ENCODE results near the gene LRRTM4.
"Not testable (repeated sequence)": the region's sequence is repeated elsewhere in the genome, so short reads cannot be mapped to it uniquely, and the experiment has no call there.

The LRRTM4 gene

DNA sequence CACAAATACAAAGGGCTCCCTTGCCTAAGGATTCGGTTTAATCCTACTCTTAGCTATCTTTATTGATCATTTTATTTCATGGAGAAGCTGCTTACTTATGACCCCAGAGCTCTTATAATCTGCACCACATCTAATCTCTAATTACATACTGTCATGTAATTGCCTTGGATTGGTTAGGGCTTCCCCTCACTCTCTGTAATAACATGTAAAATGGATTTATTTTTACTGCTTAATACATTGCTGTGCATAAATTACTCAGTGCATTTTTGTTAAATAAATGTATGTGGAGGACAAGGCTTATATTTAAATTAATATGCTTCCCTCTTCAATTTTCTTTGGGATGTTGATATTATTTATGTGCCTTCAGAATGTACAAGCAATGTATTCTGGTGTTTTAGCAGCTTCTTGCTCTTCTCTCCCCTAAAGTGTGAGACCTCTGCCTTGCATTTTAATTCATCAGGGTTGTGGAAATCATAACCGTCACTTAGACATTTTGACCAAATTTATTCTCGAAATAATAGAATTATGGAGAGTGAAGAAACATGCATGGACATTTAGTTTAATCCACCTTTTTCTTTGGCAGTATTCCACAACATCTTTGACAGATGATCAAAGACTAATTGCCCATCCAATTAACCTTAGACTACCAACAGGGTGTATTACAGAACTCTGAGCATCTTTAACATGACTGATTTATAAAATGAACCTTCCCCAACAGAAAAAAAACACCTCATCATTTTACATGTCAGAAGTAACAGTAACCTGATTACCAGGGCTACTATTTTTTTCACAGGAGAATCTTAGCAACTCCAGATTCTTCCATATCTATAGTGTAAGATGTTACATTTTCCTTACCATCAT is 692.6 kb downstream of the LRRTM4 start:
- no peak for DNase-seq

DNA sequence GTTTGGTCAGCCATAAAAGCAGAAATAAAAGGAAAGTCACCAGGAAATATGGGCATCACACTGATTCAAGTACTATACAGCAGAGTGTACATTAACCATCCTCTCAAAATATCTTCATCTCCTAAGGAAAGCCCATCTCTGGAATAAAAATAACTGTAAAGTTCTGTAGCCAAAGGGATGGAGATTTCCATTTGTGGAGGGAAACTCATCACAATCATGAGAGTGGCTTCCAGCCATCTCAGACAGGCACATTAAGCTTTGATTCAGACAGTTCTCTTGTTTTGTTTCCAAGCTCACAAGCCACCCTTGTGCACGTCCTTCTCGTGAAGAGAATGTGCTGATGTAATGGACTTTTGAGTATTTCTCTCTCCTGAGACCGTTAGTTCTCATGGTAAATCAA is 695.5 kb downstream of the LRRTM4 start:
- DNase-seq: no peak

DNA sequence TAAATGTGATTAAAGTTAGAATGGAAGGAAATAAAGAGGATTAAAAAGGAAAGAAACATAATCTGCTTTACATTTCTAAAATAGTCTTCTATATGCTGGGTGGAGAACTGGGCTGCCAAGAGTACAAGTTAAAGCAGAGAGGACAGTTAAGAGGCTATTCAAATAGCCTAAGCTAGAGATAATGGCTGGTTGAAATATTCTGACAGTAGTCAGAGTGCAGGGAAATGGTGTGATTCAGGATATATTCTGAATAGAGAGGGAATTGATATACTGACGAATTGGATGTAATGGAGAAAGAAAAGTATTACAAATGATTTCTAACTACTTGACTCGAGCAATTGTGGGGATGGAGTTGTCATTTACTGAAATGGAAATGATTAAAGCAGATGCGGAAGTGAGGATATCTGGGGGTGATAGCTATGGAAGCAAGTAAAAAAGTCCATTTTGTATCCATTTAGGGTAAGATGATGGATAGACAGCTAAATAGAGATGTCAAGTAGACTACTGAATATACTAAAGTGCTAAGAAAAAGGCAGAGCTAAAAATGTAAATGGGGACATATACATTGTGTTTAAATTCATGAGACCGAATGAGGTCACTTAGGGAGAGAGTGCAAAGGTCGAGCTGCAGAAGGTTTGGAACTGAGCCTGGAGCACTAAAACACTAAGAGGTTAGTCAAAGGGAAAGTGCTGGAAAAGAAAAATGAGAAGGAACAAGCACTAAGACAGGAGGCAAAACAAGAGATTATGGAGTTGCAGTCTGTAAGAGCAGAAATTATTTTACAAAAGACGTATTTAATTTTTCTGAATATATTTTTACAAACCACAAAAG is 696.8 kb downstream of the LRRTM4 start:
- no peak for DNase-seq

DNA sequence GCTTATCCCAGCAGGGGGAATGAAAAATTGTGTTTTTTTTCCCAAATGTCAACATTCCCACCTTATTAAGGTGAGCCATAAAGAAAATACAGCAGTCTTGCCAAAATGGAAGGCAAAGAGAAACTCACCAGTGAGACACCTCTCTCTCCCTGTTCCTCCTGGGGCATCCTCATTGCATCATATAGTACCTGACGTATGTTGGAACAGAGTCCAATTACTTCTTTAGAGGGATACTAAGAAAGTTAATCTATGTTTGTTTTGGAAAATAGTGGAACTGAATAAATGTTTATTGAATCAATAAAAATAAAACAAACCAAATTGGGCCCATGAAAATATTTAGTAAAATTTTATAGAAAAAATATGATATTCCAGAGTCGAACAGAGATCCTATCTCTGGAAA is 700.4 kb downstream of the LRRTM4 start:
- no peak for DNase-seq

DNA sequence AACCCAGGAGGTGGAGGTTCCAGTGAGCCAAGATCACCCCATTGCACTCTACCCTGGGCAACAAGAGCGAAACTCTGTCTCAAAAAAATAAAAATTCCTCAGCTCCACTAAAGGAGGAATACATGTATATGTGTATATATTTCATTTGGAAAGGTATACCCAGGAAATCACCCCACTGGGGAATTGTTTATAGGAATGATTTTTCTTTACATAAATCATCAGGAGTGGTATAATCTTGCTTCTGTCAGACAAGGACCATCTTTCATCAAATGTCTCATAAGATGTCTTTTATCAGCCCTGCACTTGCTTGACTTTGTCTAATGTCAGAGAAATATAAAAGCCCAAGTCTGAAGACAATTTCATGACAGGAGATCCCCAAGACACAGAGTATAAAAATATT is 709.1 kb downstream of the LRRTM4 start:
- no peak for DNase-seq

DNA sequence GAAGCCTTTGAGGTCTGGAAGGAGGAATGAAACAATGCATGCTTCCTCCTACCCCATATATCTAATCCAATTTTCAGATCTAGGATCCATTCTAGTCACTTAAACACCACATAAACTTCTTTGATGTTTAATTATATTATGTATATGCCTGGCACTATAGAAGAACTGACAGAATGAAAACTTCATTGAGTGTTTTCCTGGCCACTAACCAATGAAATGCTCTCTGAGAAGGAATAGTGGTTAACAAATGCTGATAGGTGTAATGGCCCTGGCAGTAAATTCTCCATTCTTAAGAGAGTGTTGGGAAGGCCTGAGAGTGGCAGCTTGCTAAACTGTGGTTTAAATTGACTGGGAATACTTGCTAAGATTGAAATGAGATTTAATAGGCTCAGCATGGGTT is 710.0 kb downstream of the LRRTM4 start:
- no peak for DNase-seq

DNA sequence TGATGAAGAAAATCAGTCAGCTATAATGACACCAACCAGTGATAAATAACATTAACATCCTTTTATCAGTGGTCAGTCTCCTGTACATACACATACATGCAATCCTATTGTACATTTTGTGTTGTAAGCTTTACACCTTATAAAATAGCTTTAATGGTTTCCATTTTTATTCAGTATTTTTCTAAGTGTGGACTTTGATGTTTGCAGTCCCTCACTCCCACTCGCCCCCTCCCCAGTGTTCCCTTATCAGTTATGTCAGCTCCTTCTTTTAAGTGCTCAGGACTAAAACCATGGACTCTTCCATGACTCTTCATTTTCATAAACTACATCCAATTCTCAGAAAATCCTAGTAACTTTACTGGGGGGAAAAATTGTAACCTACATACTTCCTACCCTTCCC is 713.0 kb downstream of the LRRTM4 start:
- no peak for DNase-seq

DNA sequence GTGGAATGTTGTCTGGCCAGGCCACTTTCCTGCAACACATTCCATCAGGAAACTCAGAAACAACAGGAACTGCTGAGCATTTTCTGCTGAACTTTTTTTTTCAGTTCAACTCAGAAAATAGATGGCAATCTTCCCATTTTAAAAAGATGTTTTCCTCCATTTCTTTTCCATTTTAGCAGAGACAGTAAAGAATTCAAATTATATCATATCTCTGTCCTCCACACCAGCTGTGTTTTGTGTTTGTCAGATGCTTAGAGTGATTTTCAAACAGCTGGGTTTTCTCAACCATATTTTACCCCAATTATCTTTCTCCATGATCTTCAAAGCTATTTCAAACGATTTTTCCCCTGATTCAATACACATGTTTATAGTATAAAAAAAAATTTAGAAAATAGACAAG is 713.4 kb downstream of the LRRTM4 start:
- DNase-seq: no peak

DNA sequence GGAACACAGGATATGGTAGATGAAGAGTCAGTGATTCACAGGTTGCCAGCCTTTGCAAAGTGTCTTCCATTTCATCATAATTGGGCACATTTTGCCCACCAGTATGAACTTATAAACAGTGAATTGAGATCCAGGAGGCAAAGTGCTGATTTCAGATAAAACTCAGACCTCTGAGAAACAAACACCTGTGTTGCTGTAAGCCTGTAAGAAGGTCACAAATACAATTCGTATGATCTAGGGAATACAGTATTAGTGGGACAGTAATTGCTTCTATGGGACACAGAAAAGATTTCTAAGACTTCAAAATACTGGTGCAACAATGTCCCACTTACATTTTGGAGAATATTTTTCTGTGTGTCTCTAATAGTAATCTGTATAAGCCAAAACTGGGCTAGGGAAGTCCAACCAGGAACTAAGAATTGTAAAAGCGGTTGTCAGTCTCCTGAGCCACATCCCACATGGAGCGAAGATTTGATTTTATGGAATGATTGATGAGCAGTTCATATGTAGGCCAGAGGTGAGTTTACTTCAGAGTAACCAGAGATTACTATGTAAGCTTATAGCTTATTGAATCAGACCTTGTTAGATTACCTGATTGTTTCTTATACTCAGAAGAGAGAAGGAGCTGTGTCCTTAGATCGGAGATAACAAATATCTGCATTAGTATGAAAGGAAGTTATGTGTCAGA is 728.4 kb downstream of the LRRTM4 start:
- no peak for DNase-seq

DNA sequence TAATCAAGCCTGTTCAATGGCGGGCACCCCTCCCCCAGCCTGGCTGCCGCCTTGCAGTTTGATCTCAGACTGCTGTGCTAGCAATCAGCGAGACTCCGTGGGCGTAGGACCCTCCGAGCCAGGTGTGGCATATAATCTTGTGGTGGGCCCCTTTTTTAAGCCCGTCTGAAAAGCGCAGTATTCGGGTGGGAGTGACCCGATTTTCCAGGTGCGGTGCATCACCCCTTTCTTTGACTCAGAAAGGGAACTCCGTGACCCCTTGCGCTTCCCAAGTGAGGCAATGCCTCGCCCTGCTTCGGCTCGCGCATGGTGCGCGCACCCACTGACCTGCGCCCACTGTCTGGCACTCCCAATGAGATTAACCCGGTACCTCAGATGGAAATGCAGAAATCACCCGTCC is 740.9 kb downstream of the LRRTM4 start:
- DNase-seq: not testable (repeated sequence)

DNA sequence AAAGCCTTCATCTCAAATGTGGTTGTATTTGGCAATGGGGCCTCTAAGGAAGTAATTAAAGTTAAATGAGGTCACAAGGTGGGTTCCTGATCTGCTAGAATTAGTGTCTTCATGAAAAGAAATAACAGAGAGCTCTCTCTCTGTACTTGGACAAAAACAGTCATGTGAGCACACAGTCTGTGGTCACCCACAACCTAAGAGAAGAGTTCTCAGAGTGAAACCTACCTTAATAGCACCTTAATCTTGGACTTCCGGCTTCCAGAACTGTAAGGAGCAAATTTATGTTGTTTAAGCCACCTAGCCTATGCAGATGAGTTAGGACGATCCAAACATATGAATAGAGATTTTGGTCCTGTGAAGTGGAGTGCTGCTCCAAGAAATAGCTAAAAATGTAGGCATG is 758.9 kb downstream of the LRRTM4 start:
- no peak for DNase-seq

DNA sequence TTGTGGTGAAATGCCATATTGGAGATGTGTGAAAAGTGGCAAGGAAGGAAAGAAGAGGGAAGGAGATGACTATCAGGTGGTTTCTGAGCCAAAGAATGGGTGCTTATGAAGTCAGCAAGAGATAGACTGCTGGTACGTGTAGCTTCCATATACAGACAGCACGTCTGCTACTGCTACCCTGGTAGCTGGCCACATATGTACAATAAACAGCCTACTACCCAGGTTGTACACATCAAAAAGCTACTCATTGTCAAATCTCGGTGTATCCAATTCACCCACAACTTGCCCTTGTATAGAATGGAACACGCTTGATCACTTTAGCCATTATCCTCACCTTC is 761.8 kb downstream of the LRRTM4 start:
- no peak for DNase-seq

DNA sequence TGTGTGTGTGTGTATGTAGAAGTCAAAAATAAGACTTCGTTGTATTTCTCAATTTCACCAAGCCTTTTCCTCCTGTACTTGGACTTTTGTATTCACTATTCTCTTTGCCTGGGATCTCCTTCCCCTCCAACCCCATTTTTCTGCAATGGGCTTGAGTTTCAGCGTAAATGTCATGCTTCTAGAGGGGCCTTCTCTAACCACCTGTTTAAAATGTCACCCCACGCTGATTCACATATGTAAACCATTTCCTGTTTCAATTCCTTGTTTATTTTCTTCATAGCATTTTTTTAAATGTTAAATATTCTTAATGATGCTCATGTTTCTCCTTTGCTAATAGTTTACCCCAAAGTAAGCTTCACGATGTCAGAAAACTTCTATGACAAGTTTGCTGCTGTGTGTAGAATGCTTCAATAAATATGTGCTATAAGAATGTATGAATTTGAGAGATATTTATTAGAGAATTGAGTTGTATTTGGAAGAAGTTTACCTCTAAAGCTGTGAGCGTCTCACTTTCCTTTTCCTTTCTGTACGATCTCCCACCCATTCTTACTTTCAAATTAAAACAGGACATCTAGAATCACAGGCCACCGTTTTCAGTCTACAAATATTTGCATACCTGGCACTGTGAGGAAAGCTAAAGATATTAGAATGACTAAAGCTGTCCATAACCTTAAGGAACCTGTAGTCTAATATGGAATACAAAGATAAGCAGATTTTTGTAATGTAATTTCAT is 762.4 kb downstream of the LRRTM4 start:
- DNase-seq: no peak

DNA sequence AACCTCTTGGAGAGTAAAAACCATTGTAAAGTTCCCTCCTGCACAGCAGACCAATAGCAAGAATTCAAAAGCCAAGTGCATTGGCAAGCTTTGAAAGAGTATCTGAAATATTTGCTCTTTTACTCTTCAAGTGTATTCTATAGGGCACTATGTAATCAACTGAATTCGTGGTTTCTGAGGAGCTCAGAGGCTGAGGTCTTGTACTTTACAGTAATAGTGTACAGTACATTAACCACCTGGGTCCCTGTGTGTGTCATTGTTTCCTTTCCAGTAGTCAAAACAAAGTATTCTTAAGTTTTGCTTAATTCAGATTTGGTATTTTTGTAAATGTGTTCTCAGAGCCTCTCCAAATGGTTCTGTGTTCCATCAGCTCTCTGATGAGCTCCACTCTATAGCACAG is 769.7 kb downstream of the LRRTM4 start:
- DNase-seq: no peak

DNA sequence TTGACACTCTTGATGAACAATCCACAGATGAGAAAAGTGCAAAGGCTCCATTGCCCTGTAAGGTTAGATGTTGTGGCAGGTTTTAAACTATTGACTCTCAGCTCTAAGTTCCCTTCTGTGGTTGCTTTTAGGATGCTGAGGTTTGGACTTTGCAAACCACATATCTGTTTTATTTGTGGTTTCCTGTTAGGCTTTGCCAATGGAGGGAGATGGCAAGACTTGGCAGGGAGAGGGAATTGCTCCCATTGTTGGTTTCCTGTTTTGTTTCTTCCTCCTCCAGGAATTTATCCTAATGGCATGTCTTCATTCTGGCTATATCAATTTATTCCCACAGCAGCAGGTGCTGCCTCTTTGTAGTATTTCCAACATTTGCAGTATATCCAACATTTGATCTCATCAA is 772.3 kb downstream of the LRRTM4 start:
- no peak for DNase-seq

DNA sequence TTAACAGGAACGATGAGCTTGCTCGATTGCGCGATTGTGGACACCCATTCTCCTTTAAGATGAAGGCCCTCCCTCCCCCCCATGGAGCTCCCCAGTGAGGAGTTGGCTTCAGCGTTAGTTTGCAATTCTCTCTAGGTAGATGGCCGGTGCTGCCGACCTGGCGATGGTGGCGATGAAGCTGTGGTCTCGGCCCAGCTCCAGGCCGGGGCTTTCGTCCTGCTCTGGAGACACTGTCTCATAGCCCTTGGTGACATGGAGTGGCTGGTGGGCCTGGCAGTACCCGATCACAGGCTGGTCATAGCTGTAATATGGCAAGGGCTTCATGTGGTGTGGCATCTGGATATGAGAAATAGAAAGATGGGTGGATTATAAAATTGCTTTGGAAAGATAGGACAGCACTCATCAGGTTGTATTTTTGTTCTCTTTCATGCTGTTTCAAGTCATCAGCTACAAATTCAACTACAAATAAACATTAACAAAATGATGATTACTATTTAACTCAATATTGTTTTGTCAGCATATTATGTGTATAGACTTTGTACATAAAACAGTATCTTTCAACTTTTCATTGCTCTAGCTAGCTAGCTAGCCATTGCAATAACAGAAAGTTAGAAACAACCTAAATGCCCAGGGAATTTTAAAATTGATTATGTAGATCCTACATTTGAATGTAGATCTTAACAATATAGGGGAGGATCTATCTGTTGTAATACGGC is 773.4 kb downstream of the LRRTM4 start:
- DNase-seq: no peak

DNA sequence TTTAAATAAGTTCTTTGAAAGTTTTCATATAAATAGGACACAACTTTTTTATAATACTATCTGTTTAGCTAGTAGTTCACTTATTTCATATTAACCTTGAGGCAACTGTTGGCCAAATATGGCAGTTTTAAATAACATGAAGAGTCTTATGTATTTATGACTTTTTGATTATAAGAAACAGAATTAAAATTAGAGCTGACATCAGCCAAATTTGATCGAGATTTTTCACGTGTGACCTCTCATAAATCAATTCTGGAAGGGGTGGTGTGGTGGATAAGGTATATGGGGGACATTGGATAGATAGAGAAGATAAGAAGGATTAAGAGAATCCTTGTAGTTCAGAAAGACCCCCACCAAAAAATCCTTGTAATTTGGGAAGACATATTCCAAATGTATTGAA is 776.6 kb downstream of the LRRTM4 start:
- no peak for DNase-seq

DNA sequence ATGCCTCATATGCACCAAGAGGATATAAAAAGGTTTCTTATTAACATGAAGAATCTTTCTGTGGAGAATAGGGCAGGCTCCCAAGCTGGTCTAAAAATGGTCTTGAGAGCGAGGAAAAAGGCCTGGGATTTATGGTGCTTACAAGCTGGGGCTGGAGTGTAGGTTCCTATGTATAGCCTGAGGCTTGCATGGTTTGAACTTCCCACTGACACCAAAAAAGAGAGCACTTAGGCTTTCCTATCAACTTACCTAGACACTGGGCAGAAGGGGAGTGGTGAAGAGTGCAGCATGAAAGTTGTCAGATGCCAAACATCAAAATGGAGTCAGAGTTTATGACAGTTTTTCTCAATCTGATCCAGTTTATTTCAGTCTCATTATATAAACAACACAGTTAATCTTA is 784.6 kb downstream of the LRRTM4 start:
- no peak for DNase-seq

DNA sequence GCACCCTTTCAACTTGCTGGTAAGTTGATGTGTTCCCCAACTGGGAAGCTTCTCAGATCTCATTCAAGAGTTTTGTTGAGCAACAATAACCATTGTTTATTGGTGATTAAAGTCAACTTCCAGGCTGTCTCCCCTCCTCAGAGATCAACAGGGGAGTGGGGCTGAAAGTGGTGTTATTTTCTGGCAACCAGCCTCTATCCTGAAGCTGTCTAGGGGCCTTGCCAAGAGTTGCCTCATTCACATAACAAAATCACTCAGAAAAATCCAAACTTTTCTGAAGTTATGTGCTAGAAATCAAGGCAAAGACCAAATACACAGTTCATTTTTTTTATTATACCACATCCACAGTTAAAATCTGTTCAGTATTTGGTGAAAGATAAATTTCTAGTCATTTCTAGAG is 788.4 kb downstream of the LRRTM4 start:
- DNase-seq: no peak

DNA sequence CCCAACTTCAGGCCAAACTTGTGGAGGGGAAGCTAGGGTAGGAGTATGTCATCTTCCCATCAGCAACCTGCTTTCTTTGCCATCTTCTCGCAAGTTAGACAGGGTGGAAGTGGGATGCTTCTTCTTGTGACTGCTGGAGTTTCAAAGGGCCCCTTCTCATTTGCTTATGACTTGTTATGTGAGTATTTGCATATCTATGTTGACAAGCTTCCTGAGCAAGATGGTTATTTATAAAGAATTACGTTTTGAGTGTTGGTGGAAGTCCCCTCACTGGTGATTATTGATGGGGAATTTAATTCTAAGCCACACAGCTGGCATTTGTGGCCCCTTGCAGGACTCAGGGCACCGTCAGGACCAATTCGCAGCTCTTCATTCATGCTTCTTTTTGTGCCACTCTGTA is 791.0 kb downstream of the LRRTM4 start:
- DNase-seq: no peak

DNA sequence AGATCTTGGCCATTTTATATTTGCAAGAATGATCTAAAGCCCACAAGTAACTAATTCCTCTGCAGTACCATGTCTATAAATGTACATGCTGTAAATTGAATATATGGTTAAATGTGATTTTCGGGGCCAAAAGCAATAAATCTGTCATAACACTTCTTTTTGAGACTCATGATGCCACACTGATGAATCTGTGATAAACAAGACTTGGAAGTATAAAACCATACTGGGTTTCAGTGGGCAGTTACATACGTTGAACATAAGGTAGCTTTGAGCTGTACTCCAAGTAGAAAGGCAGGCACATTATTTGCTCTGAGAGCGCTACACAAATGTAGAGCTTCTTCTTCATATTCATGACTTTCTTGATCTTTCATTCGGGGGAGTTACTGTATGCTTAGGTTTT is 792.2 kb downstream of the LRRTM4 start:
- DNase-seq: no peak

DNA sequence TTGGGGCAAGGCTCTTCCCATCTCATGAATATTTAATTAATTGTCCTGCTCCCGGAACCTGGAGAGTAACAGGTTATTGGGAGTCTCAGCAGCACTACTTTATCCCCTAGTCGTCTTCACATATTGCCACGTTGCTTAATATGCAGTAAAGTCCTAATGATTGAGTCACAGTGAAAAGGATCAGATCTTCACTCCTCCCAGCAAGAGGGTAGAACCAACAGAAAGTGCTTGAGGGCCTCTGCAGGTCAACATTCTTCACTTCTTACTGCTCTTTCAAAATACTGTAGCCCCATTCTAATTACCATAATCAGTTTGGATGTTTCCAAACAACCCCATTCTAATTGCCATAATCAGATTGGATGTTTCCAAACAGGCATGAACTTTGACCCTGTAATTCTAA is 801.0 kb downstream of the LRRTM4 start:
- DNase-seq: no peak

DNA sequence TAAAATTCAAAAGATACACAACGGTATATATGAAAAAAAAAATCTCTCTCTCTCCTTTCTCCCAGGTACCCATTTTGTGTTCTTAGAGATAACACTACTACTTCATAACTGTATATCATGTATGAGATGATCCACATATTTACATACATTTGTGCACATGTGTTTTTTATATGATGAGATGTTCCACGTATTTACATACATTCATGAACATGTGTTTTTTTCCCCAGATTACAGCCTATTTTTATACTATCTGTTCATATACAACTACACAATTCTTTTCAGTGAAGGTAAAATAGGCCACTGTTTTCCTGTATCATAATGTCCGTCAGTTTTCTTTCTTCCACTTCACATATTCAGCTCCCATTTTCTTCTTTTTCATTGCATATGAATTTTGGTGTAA is 808.9 kb downstream of the LRRTM4 start:
- no peak for DNase-seq
